Loucy (cell line): Measurements from ENCODE around the gene ADAMTSL4.
A peak's percentile ranks its signal among the peaks of the same experiment; 100 is the strongest.

ENCODE experiments used
- H2AFZ ChIP-seq: fragments of 200-600 bp; sonication (generic); 2 replicates; pipeline ENCODE4 v1.6.0; 2016; ENCODE audit warnings: antibody characterized with exemption, mild to moderate bottlenecking, low read length, moderate library complexity
- H3F3A ChIP-seq: fragments of 200-600 bp; 2 replicates; pipeline ENCODE4 v1.6.0; 2016; ENCODE audit warnings: antibody characterized with exemption, low read depth, mild to moderate bottlenecking
- H3K27me3 ChIP-seq: fragments of 200-600 bp; sonication (generic); 2 replicates; pipeline ENCODE4 v1.6.1; 2014; ENCODE audit warnings: low read length, mild to moderate bottlenecking; ENCODE audit not compliant: insufficient read depth, poor library complexity, severe bottlenecking
- H3K36me3 ChIP-seq: fragments of 200-600 bp; sonication (generic); 2 replicates; pipeline ENCODE4 v1.6.1; 2016; ENCODE audit warnings: low read length; ENCODE audit not compliant: insufficient read depth
- H3K4me1 ChIP-seq: fragments of 200-600 bp; sonication (generic); 2 replicates; pipeline ENCODE4 v1.5.1; 2014; ENCODE audit warnings: low read length, mild to moderate bottlenecking; ENCODE audit not compliant: insufficient read depth, poor library complexity, severe bottlenecking
- H3K4me2 ChIP-seq: fragments of 200-600 bp; sonication (generic); 2 replicates; pipeline ENCODE4 v1.6.0; 2014; ENCODE audit warnings: antibody characterized with exemption, low read length, low read depth, mild to moderate bottlenecking; ENCODE audit not compliant: poor library complexity, severe bottlenecking
- H3K4me3 ChIP-seq: fragments of 200-600 bp; sonication (generic); 2 replicates; pipeline ENCODE4 v1.5.1; 2014; ENCODE audit warnings: low read length, mild to moderate bottlenecking, mixed read lengths; ENCODE audit not compliant: poor library complexity, severe bottlenecking
- H3K79me2 ChIP-seq: fragments of 200-600 bp; sonication (generic); 2 replicates; pipeline ENCODE4 v1.6.1; 2014; ENCODE audit warnings: low read length; ENCODE audit not compliant: insufficient read depth
- H3K9ac ChIP-seq: fragments of 200-600 bp; sonication (generic); 2 replicates; pipeline ENCODE4 v1.6.0; 2014; ENCODE audit warnings: mild to moderate bottlenecking, low read depth, low read length, moderate library complexity; ENCODE audit not compliant: poor library complexity, severe bottlenecking
- H3K9me2 ChIP-seq: fragments of 200-600 bp; sonication (generic); replicated peaks from 2 replicates; pipeline ENCODE4 v1.6.1; 2016; ENCODE audit warnings: low read depth, low read length, mixed read lengths
- H3K9me3 ChIP-seq: fragments of 200-600 bp; sonication (generic); 2 replicates; pipeline ENCODE4 v1.6.1; 2014; ENCODE audit warnings: mild to moderate bottlenecking, antibody characterized with exemption, low read length, low read depth; ENCODE audit not compliant: insufficient read depth
- H4K20me1 ChIP-seq: fragments of 200-600 bp; sonication (generic); 2 replicates; pipeline ENCODE4 v1.6.0; 2014; ENCODE audit warnings: antibody characterized with exemption, low read length, mild to moderate bottlenecking; ENCODE audit not compliant: insufficient read depth, poor library complexity, severe bottlenecking
- CTCF ChIP-seq: fragments of 200-600 bp; sonication (generic); conservative IDR thresholded peaks from 2 replicates; pipeline ENCODE4 v1.5.1; 2014; ENCODE audit warnings: mild to moderate bottlenecking, antibody characterized with exemption, low read length
- EZH2phosphoT487 ChIP-seq: fragments of 200-600 bp; IDR thresholded peaks from 2 replicates; pipeline ENCODE4 v1.6.1; 2018; ENCODE audit warnings: antibody characterized with exemption, mild to moderate bottlenecking, moderate library complexity, borderline replicate concordance

The ADAMTSL4 gene

GRCh38 chr1:150575072-150575489, 25.9 kb downstream of the ADAMTSL4 start:
- Histone ChIP-seq H3F3A (no peaks in the 10 kb centered on the region; the same call in 1 of the 2 replicates), H4K20me1 (peaks cover 76% of the 10 kb centered on the region), H3K36me3 (peaks cover 52% of the 10 kb centered on the region)

GRCh38 chr1:150575518-150576366, 26.5 kb downstream of the ADAMTSL4 start:
- peaks cover 16% of the 10 kb centered on the region for H3K27me3 ChIP-seq
- H4K20me1 ChIP-seq, result peaks cover 75% of the 10 kb centered on the region
- no peak for TF ChIP-seq CTCF
- TF ChIP-seq EZH2phosphoT487, result no peak
- H3K9me3 ChIP-seq, result no peaks in the 10 kb centered on the region
- peak overlapping the region; percentile 97 for H3K9ac ChIP-seq
- peaks cover 93% of the 10 kb centered on the region for H3K79me2 ChIP-seq
- H3K36me3 ChIP-seq, result peaks cover 52% of the 10 kb centered on the region
- peak overlapping the region; percentile 97 for H3K4me3 ChIP-seq
- H3F3A ChIP-seq, result no peaks in the 10 kb centered on the region
- H3K9me2 ChIP-seq, result no peaks in the 10 kb centered on the region
- no peak overlapping the region for H2AFZ ChIP-seq
- H3K4me2 ChIP-seq, result peak overlapping the region; percentile 99
- H3K4me1 ChIP-seq, result peaks cover 49% of the 10 kb centered on the region

More at GRCh38 chr1:150575072-150575489, 25.9 kb downstream of the ADAMTSL4 start:
- peaks cover 44% of the 10 kb centered on the region for H3K4me1 ChIP-seq
- peaks cover 95% of the 10 kb centered on the region for H3K79me2 ChIP-seq
- TF ChIP-seq CTCF, result no peak
- no peak for TF ChIP-seq EZH2phosphoT487
- H2AFZ ChIP-seq, result no peak overlapping the region
- H3K9ac ChIP-seq, result peak overlapping the region; percentile 97
- H3K9me2 ChIP-seq, result no peaks in the 10 kb centered on the region
- H3K4me3 ChIP-seq, result peak overlapping the region; percentile 97
- peak overlapping the region; percentile 99 for H3K4me2 ChIP-seq
- H3K9me3 ChIP-seq, result no peaks in the 10 kb centered on the region
- peaks cover 16% of the 10 kb centered on the region for H3K27me3 ChIP-seq

DNA sequence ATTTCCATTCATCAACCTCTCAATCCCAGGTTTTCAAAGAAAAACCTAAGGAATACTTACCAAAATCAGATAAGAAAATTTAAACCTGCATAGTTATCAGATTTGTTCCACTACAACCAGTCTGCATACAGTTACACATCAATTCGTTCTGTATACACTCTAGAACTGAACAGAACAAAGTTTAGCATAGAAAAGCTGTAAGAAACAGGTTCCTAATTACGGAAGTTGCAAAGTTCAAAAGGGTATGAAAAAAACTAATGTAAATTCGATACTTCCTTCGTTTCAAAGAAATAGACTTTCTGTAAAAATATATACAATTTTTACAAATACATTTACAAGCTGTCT, 27.1 kb downstream of the ADAMTSL4 start:
- peaks cover 69% of the 10 kb centered on the region for H4K20me1 ChIP-seq
- peaks cover 49% of the 10 kb centered on the region for H3K4me1 ChIP-seq
- no peaks in the 10 kb centered on the region for H3F3A ChIP-seq
- H3K9ac ChIP-seq, result peak overlapping the region; percentile 97
- no peaks in the 10 kb centered on the region for H3K9me2 ChIP-seq
- H3K9me3 ChIP-seq, result no peaks in the 10 kb centered on the region
- peaks cover 87% of the 10 kb centered on the region for H3K79me2 ChIP-seq
- H3K36me3 ChIP-seq, result peaks cover 52% of the 10 kb centered on the region
- no peak overlapping the region for H2AFZ ChIP-seq
- peak overlapping the region; percentile 97 for H3K4me3 ChIP-seq
- H3K4me2 ChIP-seq, result peak overlapping the region; percentile 99
- TF ChIP-seq EZH2phosphoT487 (no peak), CTCF (no peak)
- H3K27me3 ChIP-seq, result peaks cover 16% of the 10 kb centered on the region
